HG03103 (cell line): ENCODE data around the gene OTOS.

Experiments
- ATAC-seq: cut with Tn5 transposase; IDR thresholded peaks from one replicate; pipeline ENCODE4 v1.9.1; 2021; ENCODE audit warnings: low read depth; ENCODE audit not compliant: unreplicated experiment

The OTOS gene

DNA sequence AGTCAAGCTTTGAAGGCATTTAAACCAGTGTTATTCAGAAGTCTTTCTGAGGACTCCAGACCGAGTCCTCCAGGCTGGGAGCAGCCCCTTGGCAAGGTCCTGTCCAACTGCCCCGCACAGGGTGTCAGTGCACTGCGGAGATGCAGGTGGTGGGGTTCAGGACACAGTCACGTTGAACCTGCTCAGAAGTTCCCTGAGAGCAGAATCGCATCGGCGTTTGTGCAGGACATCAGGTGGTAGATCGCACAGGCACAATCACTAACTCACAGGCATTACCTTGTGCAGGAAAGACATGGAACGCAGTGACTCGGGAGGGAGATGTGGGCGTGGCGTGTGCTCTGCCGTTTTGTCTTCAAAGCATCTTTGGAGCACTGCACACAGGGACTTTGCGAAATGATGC, 14.7 kb downstream of the OTOS start:
- no peak for ATAC-seq

DNA sequence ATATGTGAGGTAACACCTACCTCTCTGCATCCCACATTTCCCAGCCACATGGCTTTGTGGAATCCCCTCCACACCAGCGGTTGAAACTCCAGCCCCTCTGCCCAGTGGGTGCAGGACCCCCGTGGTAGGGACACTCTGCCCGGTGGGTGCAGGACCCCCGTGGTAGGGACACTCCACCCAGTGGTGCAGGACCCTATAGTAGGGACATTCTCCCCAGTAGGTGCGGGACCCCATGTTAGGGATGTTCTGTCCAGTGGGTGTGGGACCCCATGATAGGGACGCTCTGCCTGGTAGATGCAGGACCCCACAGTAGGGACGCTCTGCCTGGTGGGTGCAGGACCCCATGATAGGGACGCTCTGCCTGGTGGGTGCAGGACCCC, 15.8 kb downstream of the OTOS start:
- ATAC-seq, result no peak

GRCh38 chr2:240123821-240124650, 16.4 kb downstream of the OTOS start:
- ATAC-seq, result no peak

GRCh38 chr2:240121675-240122074, 18.8 kb downstream of the OTOS start:
- ATAC-seq, result no peak

- ATAC-seq, result no peak
Observed at GRCh38 chr2:240121190-240121589, 19.3 kb downstream of the OTOS start.

- no peak for ATAC-seq
Observed at GRCh38 chr2:240114233-240114632, 26.2 kb downstream of the OTOS start.

DNA sequence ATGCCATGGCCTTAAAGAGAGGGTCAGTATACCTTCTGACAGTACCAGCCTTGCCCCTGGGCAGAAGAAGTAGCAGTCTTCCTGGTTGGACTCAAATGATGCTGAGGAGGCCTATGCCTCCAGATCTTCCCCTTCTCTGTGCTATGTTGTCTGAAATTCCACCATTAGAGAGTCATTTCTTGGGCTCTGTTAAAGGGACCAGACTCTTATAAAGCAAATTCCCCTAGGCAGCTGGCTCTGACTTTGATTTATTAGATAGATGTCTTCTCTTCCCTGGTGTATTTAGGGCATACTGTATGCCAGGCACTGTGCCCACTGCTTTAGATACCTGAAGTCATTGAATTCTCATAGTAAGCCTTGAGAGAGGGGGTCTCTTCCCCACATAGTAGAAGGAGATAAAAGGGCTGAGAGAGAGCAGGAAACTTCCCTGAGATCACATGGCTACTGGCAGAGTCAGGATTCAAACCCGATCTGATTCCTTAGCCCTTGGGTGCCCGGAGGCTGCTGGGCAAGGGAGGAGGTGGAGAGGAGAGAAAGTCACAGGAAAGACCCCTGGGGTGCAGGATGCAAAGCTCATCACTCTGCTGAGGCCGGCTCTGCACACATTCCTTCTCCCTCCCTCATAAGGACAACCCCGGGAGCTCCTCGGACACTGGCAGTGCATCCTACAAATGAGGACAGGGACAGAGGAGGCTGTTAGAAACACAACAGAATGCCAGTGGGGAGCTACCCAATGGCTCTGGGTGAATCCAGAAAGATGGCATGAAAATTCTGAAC, 27.4 kb downstream of the OTOS start:
- no peak for ATAC-seq

GRCh38 chr2:240111253-240111652, 29.2 kb downstream of the OTOS start:
- no peak for ATAC-seq

DNA sequence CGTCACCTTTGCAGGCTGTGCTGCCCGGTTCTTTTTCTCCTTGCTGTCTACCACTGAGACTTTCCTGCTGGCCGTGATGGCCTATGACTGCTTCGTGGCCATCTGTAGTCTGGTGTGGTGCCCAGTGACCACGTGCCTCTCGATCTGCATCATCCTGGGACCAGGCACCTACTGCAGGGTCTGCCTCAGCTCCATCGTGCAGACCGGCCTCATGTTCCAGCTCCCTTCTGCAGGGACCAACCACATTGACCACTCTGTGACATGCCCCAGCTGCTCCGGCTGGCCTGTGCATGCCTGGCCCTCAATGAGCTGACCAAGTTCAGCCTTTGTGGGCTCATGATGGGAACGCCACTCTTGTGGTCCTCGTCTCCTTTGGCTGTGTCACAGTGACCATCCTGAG, 31.1 kb downstream of the OTOS start:
- ATAC-seq, result no peak

GRCh38 chr2:240107477-240107796, 33.0 kb downstream of the OTOS start:
- no peak for ATAC-seq

- no peak for ATAC-seq
Observed at GRCh38 chr2:240106765-240107476, 33.5 kb downstream of the OTOS start.

DNA sequence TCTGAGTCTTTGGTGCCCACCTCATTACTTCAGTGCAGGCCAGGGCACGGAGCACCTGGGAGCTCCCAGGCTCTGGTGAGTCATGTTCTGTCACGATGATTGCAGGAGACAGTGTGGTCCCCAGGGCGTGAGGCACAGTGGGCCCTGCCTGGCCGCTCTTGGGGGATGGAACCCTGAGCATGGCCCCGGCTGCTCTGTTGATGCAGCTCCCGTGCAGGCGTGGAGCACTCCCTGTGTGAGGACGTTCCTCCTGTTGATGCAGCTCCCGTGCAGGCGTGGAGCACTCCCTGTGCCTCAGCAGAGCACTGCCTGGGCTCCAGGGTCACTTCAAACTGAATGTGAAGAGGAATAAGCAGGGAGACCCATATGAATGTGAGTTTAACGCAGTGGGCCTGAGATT, 34.5 kb downstream of the OTOS start:
- ATAC-seq, result no peak

- ATAC-seq, result no peak
Observed at GRCh38 chr2:240103136-240103535, 37.3 kb downstream of the OTOS start.

DNA sequence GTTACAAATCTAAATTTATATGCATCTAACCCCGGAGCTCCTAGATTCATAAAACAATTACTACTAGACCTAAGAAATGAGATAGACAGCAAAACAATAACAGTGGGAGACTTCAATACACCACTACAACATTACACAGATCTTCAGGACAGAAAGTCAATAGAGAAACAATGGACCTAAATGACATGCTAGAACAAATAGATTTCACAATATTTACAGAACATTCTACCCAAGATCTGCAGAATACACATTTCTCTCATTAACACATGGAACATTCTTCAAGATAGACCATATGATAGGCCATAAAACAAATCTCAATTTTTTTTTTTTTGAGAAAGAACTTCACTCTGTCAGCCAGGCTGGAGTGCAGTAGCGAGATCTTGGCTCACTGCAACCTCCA, 42.1 kb downstream of the OTOS start:
- ATAC-seq, result no peak

- ATAC-seq, result no peak
Observed at GRCh38 chr2:240095556-240096523, 44.6 kb downstream of the OTOS start.

DNA sequence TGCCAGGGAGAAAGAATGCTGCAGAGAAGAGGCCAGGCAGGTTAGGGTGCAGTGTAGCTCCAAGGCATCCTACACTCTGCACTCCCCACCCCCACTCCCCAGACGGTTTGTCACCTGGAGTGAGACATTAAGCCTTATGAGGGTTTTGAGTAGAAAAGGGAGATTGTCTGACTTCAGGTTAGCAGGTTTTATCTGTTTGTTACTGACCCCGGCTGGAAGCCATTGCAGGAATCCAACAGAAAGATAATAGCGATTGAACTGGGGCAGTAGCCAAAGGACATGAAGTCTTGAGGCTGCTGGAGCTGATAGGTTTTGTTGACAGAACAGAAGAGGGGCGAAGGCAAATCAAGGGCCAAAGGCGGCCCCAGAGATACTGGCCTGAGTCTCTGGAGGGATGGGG, 51.2 kb downstream of the OTOS start:
- no peak for ATAC-seq
